Measurements from ENCODE around the gene GAS2.

GAS2 gene

GRCh38 chr11:22828373-22828772, 162.0 kb downstream of the GAS2 start:
- peak overlapping the region; percentile 82 to 91 for H3K4me3 ChIP-seq (ENCODE audit: low read depth in 1 of 2, low read length in 1 of 2)
- no peak for TF ChIP-seq CTCF (IDR thresholded peaks at IDR 0.05)

GRCh38 chr11:22829231-22830081, 163.0 kb downstream of the GAS2 start, which contains the start of gene SVIP:
SVIP (minus strand) TSS chr11:22829801; CDS start chr11:22829748, 53 bp downstream.
- peaks cover 18 to 31% of the 10 kb centered on the region in 2 experiments for H3K4me1 ChIP-seq (ENCODE audit: control insufficient read depth in 1 of 2, insufficient read depth in 1 of 2, low read depth in 1 of 2, low read length in 1 of 2)
- peak; percentile 65 for TF ChIP-seq CTCF (IDR thresholded peaks at IDR 0.05)
- H3K27me3 ChIP-seq = no peaks in the 10 kb centered on the region
- H3K36me3 ChIP-seq = peaks cover 22% of the 10 kb centered on the region
- H3K4me3 ChIP-seq (ENCODE audit: low read depth in 1 of 2, low read length in 1 of 2) = peak within 1 kb of the TSS; percentile 82 to 91
- H3K9me3 ChIP-seq = no peaks in the 10 kb centered on the region
- peak within 1 kb of the TSS; percentile 73 for H3K27ac ChIP-seq

More at GRCh38 chr11:22828373-22828772, 162.0 kb downstream of the GAS2 start:
- H3K27me3 ChIP-seq = no peaks in the 10 kb centered on the region
- no peak overlapping the region for H3K27ac ChIP-seq
- peaks cover 30% of the 10 kb centered on the region for H3K36me3 ChIP-seq
- H3K4me1 ChIP-seq (ENCODE audit: control insufficient read depth in 1 of 2, insufficient read depth in 1 of 2, low read depth in 1 of 2, low read length in 1 of 2) = peaks cover 18 to 31% of the 10 kb centered on the region in 2 experiments
- H3K9me3 ChIP-seq = no peaks in the 10 kb centered on the region

GRCh38 chr11:22830082-22830414, 163.6 kb downstream of the GAS2 start:
- no peaks in the 10 kb centered on the region for H3K27me3 ChIP-seq
- peak overlapping the region; percentile 82 to 91 for H3K4me3 ChIP-seq (ENCODE audit: low read depth in 1 of 2, low read length in 1 of 2)
- TF ChIP-seq CTCF (IDR thresholded peaks at IDR 0.05) = no peak
- H3K27ac ChIP-seq = peak overlapping the region; percentile 73
- peaks cover 18 to 31% of the 10 kb centered on the region in 2 experiments for H3K4me1 ChIP-seq (ENCODE audit: control insufficient read depth in 1 of 2, insufficient read depth in 1 of 2, low read depth in 1 of 2, low read length in 1 of 2)
- peaks cover 16% of the 10 kb centered on the region for H3K36me3 ChIP-seq
- H3K9me3 ChIP-seq = no peaks in the 10 kb centered on the region

- no peak for TF ChIP-seq CTCF (IDR thresholded peaks at IDR 0.05)
- peaks cover 18 to 24% of the 10 kb centered on the region in 2 experiments for H3K4me1 ChIP-seq (ENCODE audit: control insufficient read depth in 1 of 2, insufficient read depth in 1 of 2, low read depth in 1 of 2, low read length in 1 of 2)
- no peak overlapping the region for H3K27ac ChIP-seq
- no peaks in the 10 kb centered on the region for H3K9me3 ChIP-seq
- H3K4me3 ChIP-seq (ENCODE audit: low read depth in 1 of 2, low read length in 1 of 2) = no peak overlapping the region
- H3K27me3 ChIP-seq = no peaks in the 10 kb centered on the region
- H3K36me3 ChIP-seq = no peaks in the 10 kb centered on the region
Observed at GRCh38 chr11:22832315-22833015, 166.1 kb downstream of the GAS2 start.

- no peak for TF ChIP-seq CTCF (IDR thresholded peaks at IDR 0.05)
- Histone ChIP-seq H3K9me3 (no peaks in the 10 kb centered on the region), H3K27me3 (no peaks in the 10 kb centered on the region), H3K27ac (no peak overlapping the region), H3K4me3 (ENCODE audit: low read depth in 1 of 2, low read length in 1 of 2) (no peak overlapping the region), H3K4me1 (ENCODE audit: control insufficient read depth in 1 of 2, insufficient read depth in 1 of 2, low read depth in 1 of 2, low read length in 1 of 2) (no peaks in the 10 kb centered on the region), H3K36me3 (no peaks in the 10 kb centered on the region)
Observed at GRCh38 chr11:22846726-22847125, 180.3 kb downstream of the GAS2 start.
